ENCODE measurements around the gene MUC4. TPM values are rescaled to one million over a fixed set of nuclear protein-coding genes. Genes with fewer than 3 reads are reported as not detected.

MUC4 gene
- total RNA-seq, 2 donors from 2014 or later, result not detected

DNA sequence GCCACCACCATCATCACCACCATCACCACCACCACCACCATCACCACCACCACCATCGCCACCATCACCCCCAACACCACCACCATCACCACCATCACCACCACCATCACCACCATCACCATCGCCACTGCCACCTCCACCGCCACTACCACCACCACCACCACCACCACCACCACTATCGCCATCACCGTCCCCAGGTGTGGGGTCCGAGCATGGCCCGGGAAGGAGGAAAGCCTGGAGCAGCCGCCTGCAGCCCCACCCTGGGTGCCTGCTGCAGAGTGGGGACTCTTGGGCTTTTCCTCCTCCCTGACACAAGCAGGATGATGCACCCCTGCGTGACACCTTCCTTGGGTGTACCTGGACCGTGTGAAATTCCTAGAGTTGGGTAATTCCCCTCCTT lies 43.9 kb downstream of the MUC4 start:
- no peak for ATAC-seq
- no peak overlapping the region for H3K27ac ChIP-seq
- no peak for DNase-seq
- intact Hi-C loops (cut with DNase I), result no loop called here
- TF ChIP-seq CTCF (IDR thresholded peaks at IDR 0.05) (no peak), POLR2A (IDR thresholded peaks at IDR 0.05) (no peak)
- H3K4me1 ChIP-seq, result no peaks in the 10 kb centered on the region
- H3K27me3 ChIP-seq, result no peaks in the 10 kb centered on the region
- no peaks in the 10 kb centered on the region for H3K9me3 ChIP-seq
- no peak overlapping the region for H3K4me3 ChIP-seq
- no peaks in the 10 kb centered on the region for H3K36me3 ChIP-seq (replicated peaks in 1 of 2; ENCODE audit: insufficient read depth in 1 of 2, low read depth in 2 of 2)
- WGBS, 2 donors, result 76 to 80% methylated on average over 10 of the region's 10 CpGs

DNA sequence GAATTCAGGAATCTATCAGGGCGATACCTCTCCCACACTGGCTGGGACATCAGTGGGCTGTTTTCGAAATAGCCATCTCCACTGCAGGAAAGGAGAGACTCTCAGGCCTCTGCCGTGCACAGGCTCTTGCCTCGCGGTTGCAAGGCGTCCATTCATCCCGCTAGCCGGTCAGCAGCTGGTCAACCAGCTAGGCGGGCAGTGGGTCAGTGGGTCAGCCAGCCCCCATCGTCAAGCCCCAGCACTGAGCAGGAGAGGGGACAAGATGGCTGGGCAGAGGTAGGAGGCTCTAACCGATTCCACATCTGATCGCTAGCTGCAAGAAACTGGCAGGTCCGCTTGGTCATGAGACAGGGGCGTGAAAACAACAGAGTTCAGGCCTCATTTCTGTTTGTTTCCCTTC lies 45.1 kb downstream of the MUC4 start:
- no peak overlapping the region for H3K27ac ChIP-seq
- intact Hi-C loops (cut with DNase I), result no loop called here
- ATAC-seq (no peak), DNase-seq (peak in 1 of 4 donors; percentile 5)
- WGBS, 2 donors, result 93% methylated on average over 6 to 14 of the region's 14 CpGs
- no peaks in the 10 kb centered on the region for H3K27me3 ChIP-seq
- H3K4me3 ChIP-seq, result no peak overlapping the region
- H3K9me3 ChIP-seq, result no peaks in the 10 kb centered on the region
- H3K36me3 ChIP-seq (replicated peaks in 1 of 2; ENCODE audit: insufficient read depth in 1 of 2, low read depth in 2 of 2), result no peaks in the 10 kb centered on the region
- no peaks in the 10 kb centered on the region for H3K4me1 ChIP-seq
- TF ChIP-seq CTCF (IDR thresholded peaks at IDR 0.05) (no peak), POLR2A (IDR thresholded peaks at IDR 0.05) (no peak)

DNA sequence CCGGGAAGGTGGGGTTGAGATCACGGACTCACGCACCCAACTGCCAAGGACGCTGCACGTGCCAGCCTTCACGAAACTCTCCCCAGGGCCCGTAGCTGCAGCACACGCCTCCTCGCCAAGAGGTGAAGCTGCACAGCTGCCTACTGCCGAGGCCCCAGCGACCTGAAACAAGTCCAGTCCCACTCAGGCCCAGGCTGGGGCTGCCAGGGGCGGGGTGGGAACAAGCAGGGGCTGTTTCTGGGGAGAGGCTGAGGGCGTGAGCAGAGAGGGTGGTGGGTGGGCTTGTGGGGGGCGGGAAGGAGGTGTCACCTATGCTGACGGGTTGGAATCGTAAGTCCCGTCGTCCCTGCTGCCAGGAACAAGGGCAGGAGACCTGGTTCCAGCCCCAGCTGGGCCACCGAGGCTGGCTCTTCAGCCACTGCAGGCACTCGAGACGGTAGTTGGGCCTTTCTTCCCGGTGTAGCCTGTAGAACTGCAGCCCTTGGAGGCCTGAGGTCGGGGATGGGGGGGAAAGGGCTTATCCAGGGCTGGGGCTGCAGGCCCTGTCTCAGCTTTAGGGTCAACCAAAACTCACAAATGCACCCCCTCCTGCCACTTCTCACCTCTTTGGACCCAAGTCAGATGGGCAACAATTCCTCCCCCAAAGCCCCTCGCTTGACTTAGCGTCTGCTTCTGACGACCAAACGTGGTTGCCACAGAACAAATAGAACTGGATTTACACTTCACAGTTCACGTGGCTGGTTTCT lies 46.6 kb downstream of the MUC4 start:
- Histone ChIP-seq H3K9me3 (no peaks in the 10 kb centered on the region), H3K27ac (no peak overlapping the region), H3K4me3 (no peak overlapping the region), H3K36me3 (replicated peaks in 1 of 2; ENCODE audit: insufficient read depth in 1 of 2, low read depth in 2 of 2) (no peaks in the 10 kb centered on the region), H3K4me1 (no peaks in the 10 kb centered on the region), H3K27me3 (no peaks in the 10 kb centered on the region)
- ATAC-seq (no peak), DNase-seq (no peak)
- TF ChIP-seq POLR2A (IDR thresholded peaks at IDR 0.05), result no peak
- no peak for TF ChIP-seq CTCF (IDR thresholded peaks at IDR 0.05)
- WGBS, 2 donors, result 77 to 85% methylated on average over 18 to 27 of the region's 28 CpGs
- intact Hi-C loops (cut with DNase I), result no loop called here

DNA sequence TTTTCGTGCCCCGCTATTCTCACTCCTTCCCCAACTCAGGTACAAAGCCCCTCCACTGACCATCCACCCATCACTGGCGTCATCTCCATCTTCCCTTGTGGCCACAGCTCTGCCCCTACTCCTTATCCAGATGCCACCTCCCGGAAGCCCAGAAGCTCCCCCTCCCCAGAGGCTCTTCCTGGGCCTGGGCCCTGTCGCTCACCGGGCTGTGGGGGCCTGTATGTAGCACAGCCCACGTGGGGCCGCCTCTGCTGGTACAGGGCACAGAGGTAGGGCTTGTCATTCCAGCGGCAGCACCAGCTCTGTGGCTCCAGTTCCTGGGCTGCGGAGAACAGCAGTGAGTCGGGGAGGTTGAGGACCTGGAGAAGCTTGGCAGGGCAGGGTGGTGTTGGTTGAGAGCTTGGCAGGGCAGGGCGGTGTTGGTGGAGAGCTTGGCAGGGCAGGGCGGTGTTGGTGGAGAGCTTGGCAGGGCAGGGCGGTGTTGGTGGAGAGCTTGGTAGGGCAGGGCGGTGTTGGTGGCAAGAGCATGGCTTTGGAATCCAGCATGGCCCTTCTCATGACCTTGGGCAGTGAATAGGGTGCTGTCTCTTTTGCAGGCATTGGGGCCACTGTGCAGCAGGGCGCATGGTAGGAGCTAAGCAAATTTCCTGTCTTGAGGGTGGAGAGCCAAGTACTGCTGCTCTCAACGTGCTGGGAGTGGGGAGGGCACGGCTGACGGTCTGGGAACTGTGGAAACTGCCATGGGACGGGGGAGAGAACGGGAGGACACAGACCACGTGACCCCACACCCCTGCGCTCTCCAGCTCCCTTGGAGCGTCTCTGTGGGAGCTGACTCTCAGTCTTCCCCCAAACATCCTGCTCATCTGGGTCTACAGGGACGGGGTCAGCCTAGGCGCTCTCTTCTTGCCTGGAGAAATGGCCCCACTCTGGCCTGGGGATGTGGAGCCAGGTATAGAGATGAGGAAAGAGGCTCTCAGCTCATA lies 47.6 kb downstream of the MUC4 start:
- TF ChIP-seq POLR2A (IDR thresholded peaks at IDR 0.05) (no peak), CTCF (IDR thresholded peaks at IDR 0.05) (no peak)
- no peaks in the 10 kb centered on the region for H3K36me3 ChIP-seq (replicated peaks in 1 of 2; ENCODE audit: insufficient read depth in 1 of 2, low read depth in 2 of 2)
- no peak for ATAC-seq
- WGBS, 2 donors, result 75 to 77% methylated on average over 26 of the region's 26 CpGs
- no peaks in the 10 kb centered on the region for H3K4me1 ChIP-seq
- H3K27ac ChIP-seq, result no peak overlapping the region
- no peaks in the 10 kb centered on the region for H3K27me3 ChIP-seq
- no peak for DNase-seq
- no peak overlapping the region for H3K4me3 ChIP-seq
- intact Hi-C loops (cut with DNase I), result no loop called here
- H3K9me3 ChIP-seq, result no peaks in the 10 kb centered on the region

All from body of pancreas (tissue), 4 donors.